GM12872 (cell line): ENCODE measurements around the gene SDK2.

Source experiments
- TF ChIP-seq, protein P1 (sequence below): IDR thresholded peaks from 3 replicates; pipeline ENCODE4 v1.5.1; 2011; ENCODE audit warnings: low read depth, mild to moderate bottlenecking, low read length, moderate library complexity; ENCODE audit not compliant: insufficient read depth

Gene SDK2

DNA sequence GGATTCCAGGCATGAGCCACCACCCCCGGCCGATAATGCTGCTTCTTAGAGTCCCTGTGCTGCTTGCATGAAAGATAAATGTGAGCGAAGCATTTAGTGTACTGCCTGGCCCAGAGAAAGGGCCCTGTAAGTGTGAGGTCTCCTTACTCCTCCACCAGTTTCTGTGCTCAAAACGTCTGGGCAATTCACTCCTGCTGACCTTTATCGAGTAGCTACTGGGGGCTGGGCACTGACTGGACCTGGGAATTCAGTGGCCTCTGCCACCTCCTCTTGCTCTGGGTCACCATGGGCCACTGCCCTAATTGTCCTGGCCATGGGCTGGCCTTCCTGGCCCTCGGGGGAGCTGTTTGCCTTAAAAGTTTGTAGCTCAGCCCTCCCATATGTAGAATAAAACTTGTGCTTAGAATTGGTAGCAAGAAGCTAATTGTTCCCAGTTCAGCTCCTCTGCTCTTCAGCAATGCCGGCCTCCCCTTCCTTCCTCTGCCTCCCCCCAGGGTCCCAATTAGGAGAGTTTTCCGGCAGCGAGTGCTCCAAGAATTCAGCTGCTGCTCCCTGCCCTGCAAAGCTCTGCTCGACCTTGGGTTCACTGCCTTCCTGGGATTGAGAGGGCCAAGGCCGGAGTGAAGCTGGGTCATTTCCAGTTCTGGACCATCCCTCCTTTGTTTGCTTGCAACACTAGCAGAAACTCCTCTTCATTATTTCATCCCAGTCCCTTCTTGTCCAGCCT lies 233.5 kb downstream of the SDK2 start:
- TF ChIP-seq, protein P1, sequence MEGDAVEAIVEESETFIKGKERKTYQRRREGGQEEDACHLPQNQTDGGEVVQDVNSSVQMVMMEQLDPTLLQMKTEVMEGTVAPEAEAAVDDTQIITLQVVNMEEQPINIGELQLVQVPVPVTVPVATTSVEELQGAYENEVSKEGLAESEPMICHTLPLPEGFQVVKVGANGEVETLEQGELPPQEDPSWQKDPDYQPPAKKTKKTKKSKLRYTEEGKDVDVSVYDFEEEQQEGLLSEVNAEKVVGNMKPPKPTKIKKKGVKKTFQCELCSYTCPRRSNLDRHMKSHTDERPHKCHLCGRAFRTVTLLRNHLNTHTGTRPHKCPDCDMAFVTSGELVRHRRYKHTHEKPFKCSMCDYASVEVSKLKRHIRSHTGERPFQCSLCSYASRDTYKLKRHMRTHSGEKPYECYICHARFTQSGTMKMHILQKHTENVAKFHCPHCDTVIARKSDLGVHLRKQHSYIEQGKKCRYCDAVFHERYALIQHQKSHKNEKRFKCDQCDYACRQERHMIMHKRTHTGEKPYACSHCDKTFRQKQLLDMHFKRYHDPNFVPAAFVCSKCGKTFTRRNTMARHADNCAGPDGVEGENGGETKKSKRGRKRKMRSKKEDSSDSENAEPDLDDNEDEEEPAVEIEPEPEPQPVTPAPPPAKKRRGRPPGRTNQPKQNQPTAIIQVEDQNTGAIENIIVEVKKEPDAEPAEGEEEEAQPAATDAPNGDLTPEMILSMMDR: no peak

DNA sequence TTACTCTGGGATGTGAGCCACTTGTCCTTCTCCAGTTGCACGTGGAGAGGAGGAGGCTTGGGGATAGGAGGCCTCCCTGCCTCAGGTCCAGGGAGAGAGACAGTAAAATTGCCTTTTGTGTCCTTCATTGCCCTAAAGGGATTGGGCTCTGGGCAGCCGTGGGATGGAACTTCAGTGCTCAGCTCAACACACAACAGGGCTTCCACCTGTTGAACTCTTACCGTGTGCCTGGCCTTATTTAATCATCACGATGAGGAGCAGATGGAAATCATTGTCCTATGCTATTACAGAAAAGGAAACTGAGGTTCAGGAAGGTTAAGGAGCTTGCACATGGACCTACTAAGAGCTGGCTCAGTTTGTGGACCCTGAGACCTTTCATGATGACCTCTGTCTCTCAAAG lies 240.0 kb downstream of the SDK2 start:
- TF ChIP-seq, protein P1: no peak

DNA sequence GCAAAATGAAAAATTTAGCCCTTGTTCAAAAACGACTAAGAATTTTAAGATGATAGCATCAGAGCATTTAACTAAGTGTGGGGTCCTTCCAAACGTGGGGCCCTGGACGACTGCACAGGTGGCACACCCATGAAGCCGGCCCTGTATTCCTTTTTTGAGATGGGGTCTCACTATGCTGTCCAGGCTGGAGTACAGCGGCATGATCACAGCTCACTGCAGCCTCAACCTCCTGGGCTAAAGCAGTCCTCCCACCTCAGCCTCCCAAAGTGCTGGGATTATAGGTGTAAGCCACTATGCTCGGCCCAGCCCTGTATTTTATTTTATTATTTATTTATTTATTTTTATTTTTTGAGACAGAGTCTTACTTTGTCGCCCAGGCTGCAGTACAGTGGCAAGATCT lies 241.8 kb downstream of the SDK2 start:
- TF ChIP-seq, protein P1: no peak

DNA sequence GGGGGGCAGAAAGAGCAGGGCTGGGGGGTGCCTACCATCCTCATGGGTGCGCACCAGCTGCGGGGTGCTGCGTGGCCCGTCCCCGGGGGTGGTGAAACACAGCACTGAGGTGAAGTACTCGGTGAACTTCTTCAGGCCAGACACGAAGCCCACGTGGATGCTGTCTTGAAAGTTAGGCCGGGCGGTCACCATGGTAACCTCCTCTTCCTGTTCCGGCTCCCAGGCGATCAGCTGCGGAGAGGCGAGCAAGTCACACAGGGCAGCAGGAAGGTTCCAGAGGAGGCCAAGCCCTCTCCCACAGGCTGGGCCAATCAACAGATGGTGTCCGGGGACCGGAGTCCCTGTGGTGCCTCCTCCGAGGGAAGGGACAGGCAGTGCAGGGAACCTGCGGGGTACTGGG lies 242.3 kb downstream of the SDK2 start:
- TF ChIP-seq, protein P1: no peak

DNA sequence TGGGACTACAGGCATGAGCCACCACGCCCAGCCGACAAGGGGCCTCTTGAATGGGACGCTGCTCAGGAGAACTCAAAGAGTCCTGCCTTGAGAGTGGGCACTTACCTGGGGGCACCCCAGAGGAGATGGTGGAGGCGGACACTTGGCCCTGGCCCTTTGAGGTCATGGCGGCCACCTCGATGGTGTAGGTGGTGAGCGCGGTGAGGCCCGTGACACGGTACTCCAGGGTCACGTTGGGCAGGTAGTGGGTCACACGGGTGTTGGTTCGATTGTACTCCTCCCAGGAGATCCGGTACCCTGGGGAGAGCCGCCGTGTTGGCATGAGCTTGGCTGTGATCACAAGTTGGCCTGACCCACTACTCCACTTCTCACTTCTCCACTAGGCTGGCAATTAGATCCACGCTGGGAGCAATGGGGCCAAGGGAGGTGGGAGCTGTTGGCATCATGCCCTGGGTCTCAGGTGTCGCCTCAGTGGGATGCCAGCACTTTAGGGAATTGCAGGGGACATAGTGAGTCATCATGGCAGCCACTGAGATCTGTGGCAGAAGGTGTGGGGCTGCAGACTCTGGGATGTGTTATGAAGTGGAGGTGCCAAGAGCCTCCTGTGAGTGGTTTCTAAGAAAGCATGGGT lies 243.2 kb downstream of the SDK2 start:
- TF ChIP-seq, protein P1: no peak

DNA sequence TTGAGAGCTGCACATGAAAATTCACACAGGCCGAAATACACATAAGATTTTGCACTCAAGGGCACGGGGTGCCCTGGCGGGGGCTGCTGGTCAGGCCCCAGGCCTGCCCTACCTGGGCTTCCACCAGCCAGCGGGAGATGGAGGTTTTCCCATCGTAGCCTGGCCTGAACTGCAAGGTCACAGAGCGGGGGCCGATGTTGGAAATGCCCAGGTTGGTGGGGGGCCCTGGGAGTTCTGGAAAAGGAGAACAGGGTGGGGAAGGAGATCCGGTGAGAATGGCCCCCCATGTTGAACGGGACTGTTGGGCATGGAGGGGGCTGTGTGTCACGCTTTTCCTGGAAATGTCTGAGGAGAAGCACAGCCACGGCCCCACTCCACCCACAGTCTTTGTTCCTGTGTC lies 245.2 kb downstream of the SDK2 start:
- TF ChIP-seq, protein P1: no peak

DNA sequence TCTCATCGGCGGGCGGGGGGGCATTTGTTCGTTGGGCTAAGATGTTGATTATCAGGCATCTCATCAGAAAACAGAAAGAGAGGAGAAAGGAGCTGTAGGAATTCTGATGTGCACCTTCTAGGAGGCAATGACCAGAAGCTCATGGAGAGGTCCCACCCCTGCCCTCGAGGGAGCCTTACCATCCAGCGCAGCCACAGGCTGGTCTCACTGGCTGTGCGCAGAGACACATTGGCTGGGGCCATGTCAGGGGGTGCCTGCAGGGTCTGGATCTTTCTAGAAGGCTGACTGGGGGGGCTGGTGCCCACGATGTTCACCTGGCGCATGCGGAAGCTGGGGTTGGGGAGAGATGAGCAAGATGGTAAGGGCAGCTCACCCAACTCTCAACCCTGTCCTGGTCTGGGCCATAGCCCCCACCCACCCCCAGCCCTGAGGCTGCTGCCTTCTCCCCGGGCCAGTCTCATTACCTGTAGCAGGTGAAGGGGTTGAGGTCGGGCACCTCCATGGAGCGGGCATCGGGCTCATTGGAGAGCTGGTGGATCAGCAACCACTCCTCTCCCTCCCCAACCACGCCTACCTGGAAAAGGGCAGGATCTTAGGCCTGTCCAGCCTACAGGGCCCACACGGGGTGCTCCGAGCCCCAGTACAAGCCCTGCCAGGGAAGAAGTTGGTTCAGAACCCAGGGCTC lies 246.2 kb downstream of the SDK2 start:
- TF ChIP-seq, protein P1: no peak
